A549 (cell line): ENCODE results near the gene AIPL1. TPM values are rescaled to one million over a fixed set of nuclear protein-coding genes. Genes with fewer than 3 reads are reported as not detected.

Experiments
- ATAC-seq, 2 experiments: fragments of 200-7000 bp in 1 of 2; fragments of >200 bp in 1 of 2; cut with Nextera tagmentation in 1 of 2; cut with Tn5 transposase in 1 of 2; 3 replicates each; pipeline versions ENCODE4 v1.8.0 to v1.9.1; 2018 to 2020; ENCODE audit warnings: mild to moderate bottlenecking in 1 of 2, moderate library complexity in 1 of 2
- CTCF ChIA-PET: fragments of 300-600 bp; sonication (Branson Sonifier 250); formaldehyde crosslinking; extraction: SDS; loops from one replicate; lab custom pipeline; 2021; ENCODE audit warnings: antibody characterized with exemption, inconsistent platforms; lab: Yijun Ruan, JAX
- POLR2A ChIA-PET: fragments of 350-600 bp; formaldehyde crosslinking; extraction: SDS; loops from one replicate; lab custom pipeline; 2021; ENCODE audit warnings: antibody characterized with exemption, inconsistent platforms; lab: Yijun Ruan, JAX
- DNase-seq, 2 experiments: peaks; one replicate each; pipeline versions ENCODE4 v3.0.0 to v3.0.0-alpha.2; 2011 to 2016; ENCODE audit warnings: low read depth in 1 of 2, low spot score in 1 of 2
- FAIRE-seq: peaks from 2 replicates; lab custom pipeline; 2011; peaks lifted over from hg19 to GRCh38; lab: Jason Lieb, UNC
- H3K27ac ChIP-seq, 2 experiments: fragments of >200 bp; sonication (Bioruptor Twin); formaldehyde crosslinking; 3 replicates each; pipeline ENCODE4 v1.5.1; 2016 to 2017
- H3K4me1 ChIP-seq: fragments of >200 bp; sonication (Bioruptor Twin); formaldehyde crosslinking; 3 replicates; pipeline ENCODE4 v1.6.1; 2016
- H3K4me2 ChIP-seq: fragments of >200 bp; sonication (Bioruptor Twin); formaldehyde crosslinking; 3 replicates; pipeline ENCODE4 v1.6.1; 2016
- H3K4me3 ChIP-seq: fragments of >200 bp; sonication (Bioruptor Twin); formaldehyde crosslinking; 3 replicates; pipeline ENCODE4 v1.5.1; 2016
- H3K9me3 ChIP-seq: fragments of >200 bp; sonication (Bioruptor Twin); formaldehyde crosslinking; 3 replicates; pipeline ENCODE4 v1.6.1; 2016
- CBX8 ChIP-seq: fragments of 200-600 bp; sonication (generic); IDR thresholded peaks from 2 replicates; pipeline ENCODE4 v1.6.1; 2016
- EHF ChIP-seq: fragments of 250-450 bp; sonication (Bioruptor Pico); IDR thresholded peaks from 2 replicates; pipeline ENCODE4 v1.5.0; 2020; ENCODE audit warnings: mild to moderate bottlenecking
- EHMT2 ChIP-seq: fragments of 200-600 bp; sonication (generic); IDR thresholded peaks from 2 replicates; pipeline ENCODE4 v1.6.1; 2016; ENCODE audit warnings: antibody characterized with exemption, low read depth, mild to moderate bottlenecking, moderate library complexity
- FOXS1 ChIP-seq: fragments of 250-450 bp; sonication (Bioruptor Pico); IDR thresholded peaks from 2 replicates; pipeline ENCODE4 v1.5.0; 2020; ENCODE audit warnings: mild to moderate bottlenecking, moderate library complexity
- HOXB5 ChIP-seq: fragments of 250-450 bp; sonication (Bioruptor Pico); IDR thresholded peaks from 2 replicates; pipeline ENCODE4 v1.5.0; 2020; ENCODE audit warnings: mild to moderate bottlenecking, moderate library complexity
- KDM1A ChIP-seq: fragments of 200-600 bp; sonication (generic); IDR thresholded peaks from 2 replicates; pipeline ENCODE4 v1.6.1; 2016; ENCODE audit warnings: low read depth, mild to moderate bottlenecking
- KDM5A ChIP-seq: fragments of 200-600 bp; sonication (generic); IDR thresholded peaks from 2 replicates; pipeline ENCODE4 v1.6.1; 2016; ENCODE audit warnings: antibody characterized with exemption, mild to moderate bottlenecking
- NFE2L2 ChIP-seq: fragments of 150-350 bp; conservative IDR thresholded peaks from 2 replicates; pipeline ENCODE4 v1.6.1; 2014; ENCODE audit warnings: low read length
- POLR2AphosphoS2 ChIP-seq: conservative IDR thresholded peaks from 2 replicates; pipeline ENCODE4 v1.6.1; 2012; ENCODE audit warnings: low read length, improper control_type of control experiment, inconsistent platforms
- RAD21 ChIP-seq, 2 experiments: fragments of >200 bp in 1 of 2; sonication (Bioruptor Twin) in 1 of 2; formaldehyde crosslinking in 1 of 2; IDR thresholded peaks in 1 of 2; conservative IDR thresholded peaks in 1 of 2; 2 replicates in 1 of 2; 3 replicates in 1 of 2; pipeline ENCODE4 v1.6.1; 2012 to 2018; ENCODE audit warnings: inconsistent platforms in 1 of 2
- SMC3 ChIP-seq: fragments of >200 bp; sonication (Bioruptor Twin); formaldehyde crosslinking; IDR thresholded peaks from 3 replicates; pipeline ENCODE4 v1.6.1; 2018; ENCODE audit warnings: inconsistent platforms
- ZSCAN20 ChIP-seq: fragments of 250-450 bp; sonication (Bioruptor Pico); IDR thresholded peaks from 2 replicates; pipeline ENCODE4 v1.8.0; 2022; ENCODE audit warnings: mild to moderate bottlenecking, moderate library complexity
- WGBS: methylation state at CpG from one replicate; pipeline ENCODE4 v1.1.6; 2017; ENCODE audit errors: missing lambda C conversion rate; 5-methylcytosine and 5-hydroxymethylcytosine counted together
- polyA plus RNA-seq, 4 experiments: library from polyadenylated mRNA; depleted of rRNA in 3 of 4; stranded (reverse); fragments of >200 nt; fragmentation: RNase III in 1 of 4; extraction: RNeasy Plus Mini Kit Qiagen cat#74134 plus additional on column Dnase treatment in 1 of 4; gene quantifications; 2 replicates in 3 of 4; 3 replicates in 1 of 4; pipeline ENCODE4 v1.2.3, GENCODE V29; 2011 to 2017
- TF ChIP-seq, protein P1 (sequence below): IDR thresholded peaks from 2 replicates; pipeline ENCODE4 v1.6.1; 2012
- TF ChIP-seq, protein P2 (sequence below): fragments of >200 bp; sonication (Bioruptor Twin); formaldehyde crosslinking; IDR thresholded peaks from 3 replicates; pipeline ENCODE4 v1.5.1; 2016
- TF ChIP-seq, protein P3 (sequence below): fragments of >200 bp; sonication (Bioruptor Twin); formaldehyde crosslinking; IDR thresholded peaks from 2 replicates; pipeline ENCODE4 v1.6.1; 2016
- TF ChIP-seq, protein P4 (sequence below): fragments of 250-450 bp; sonication (Bioruptor Pico); IDR thresholded peaks from 2 replicates; pipeline ENCODE4 v1.5.0; 2020; ENCODE audit warnings: low read depth, mild to moderate bottlenecking, moderate library complexity
- TF ChIP-seq, protein P5 (sequence below): fragments of 200-600 bp; sonication (generic); IDR thresholded peaks from 2 replicates; pipeline ENCODE4 v1.6.1; 2016; ENCODE audit warnings: antibody characterized with exemption, mild to moderate bottlenecking, moderate library complexity

The AIPL1 gene
- polyA plus RNA-seq, 2 of the 4 experiments (the other 2 are of a cell fraction), result not detected

DNA sequence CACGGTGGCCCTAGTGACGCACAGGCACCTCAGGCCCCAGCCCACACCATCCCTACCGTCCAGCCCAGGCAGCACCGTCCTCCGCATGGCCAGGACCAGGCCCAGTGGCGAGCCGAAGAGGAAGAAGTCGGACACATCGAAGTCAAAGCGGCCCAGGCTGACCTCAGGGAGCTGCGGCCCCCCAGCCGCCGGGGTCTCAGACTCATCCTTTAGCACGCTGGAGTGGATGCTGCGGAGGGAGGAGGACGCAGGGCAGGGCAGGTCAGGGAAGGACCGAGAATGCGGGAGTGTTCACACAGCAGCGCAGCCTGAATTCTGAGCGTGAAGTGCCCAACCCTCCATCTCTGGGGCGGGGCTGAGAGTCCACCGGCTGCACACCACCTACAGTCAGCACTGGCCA, 39.5 kb upstream of the AIPL1 start (continued):
- TF ChIP-seq, protein P1, sequence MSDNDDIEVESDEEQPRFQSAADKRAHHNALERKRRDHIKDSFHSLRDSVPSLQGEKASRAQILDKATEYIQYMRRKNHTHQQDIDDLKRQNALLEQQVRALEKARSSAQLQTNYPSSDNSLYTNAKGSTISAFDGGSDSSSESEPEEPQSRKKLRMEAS, result no peak
- TF ChIP-seq CBX8, result no peak
- no peak for TF ChIP-seq ZSCAN20 (CRISPR knock-in tag)
- no peak for TF ChIP-seq HOXB5 (CRISPR knock-in tag)
- no peak for TF ChIP-seq KDM5A

DNA sequence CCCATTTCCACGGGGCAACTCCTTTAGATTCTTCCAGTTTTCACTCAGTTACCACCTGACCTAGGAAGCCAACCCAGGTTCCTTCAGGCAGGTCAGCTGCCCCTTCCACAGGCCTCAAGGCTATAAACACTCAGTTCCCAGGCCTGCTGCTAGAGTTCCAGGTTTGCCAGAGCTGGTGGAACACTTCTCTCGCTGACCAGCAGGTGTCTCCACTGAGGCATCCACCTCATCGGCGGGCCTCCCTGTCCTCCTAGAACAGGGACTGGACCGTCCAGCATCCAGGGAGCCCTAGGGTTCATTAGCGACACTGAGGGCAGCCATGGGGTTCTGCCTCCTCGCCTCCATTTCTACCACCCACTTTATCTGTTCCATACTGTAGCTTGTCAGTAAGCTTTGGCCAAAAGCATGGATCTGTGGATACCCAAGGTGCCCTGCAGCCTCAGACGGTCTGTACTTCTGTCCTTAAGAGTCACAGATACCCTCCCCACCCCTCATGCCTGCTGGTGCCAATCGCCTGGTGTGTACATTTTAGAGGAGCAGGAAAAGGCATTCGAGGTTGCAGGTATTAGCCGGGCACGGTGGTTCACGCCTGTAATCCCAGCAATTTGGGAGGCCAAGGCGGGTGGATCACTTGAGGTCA, 38.3 kb upstream of the AIPL1 start:
- Histone ChIP-seq H3K27ac (peak overlapping the region; percentile 53 to 76; a peak in 5 of 6 replicates), H3K9me3 (no peaks in the 10 kb centered on the region), H3K4me1 (peaks cover 24% of the 10 kb centered on the region), H3K4me3 (no peak overlapping the region), H3K4me2 (no peak overlapping the region; the same call in 2 of the 3 replicates)
- ATAC-seq (peak; percentile 78 to 93), DNase-seq (peak; percentile 81 to 98), FAIRE-seq (peak; percentile 92)
- 38% methylated on average over 14 of the region's 14 CpGs for WGBS
- peak; percentile 97 for TF ChIP-seq SMC3
- TF ChIP-seq, protein P2, sequence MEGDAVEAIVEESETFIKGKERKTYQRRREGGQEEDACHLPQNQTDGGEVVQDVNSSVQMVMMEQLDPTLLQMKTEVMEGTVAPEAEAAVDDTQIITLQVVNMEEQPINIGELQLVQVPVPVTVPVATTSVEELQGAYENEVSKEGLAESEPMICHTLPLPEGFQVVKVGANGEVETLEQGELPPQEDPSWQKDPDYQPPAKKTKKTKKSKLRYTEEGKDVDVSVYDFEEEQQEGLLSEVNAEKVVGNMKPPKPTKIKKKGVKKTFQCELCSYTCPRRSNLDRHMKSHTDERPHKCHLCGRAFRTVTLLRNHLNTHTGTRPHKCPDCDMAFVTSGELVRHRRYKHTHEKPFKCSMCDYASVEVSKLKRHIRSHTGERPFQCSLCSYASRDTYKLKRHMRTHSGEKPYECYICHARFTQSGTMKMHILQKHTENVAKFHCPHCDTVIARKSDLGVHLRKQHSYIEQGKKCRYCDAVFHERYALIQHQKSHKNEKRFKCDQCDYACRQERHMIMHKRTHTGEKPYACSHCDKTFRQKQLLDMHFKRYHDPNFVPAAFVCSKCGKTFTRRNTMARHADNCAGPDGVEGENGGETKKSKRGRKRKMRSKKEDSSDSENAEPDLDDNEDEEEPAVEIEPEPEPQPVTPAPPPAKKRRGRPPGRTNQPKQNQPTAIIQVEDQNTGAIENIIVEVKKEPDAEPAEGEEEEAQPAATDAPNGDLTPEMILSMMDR, result peak; percentile 95
- TF ChIP-seq, protein P3, sequence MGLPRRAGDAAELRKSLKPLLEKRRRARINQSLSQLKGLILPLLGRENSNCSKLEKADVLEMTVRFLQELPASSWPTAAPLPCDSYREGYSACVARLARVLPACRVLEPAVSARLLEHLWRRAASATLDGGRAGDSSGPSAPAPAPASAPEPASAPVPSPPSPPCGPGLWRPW, result no peak
- peak; percentile 93 for TF ChIP-seq RAD21 (conservative IDR thresholded peaks at IDR 0.05 in 1 of 2, IDR thresholded peaks at IDR 0.05 in 1 of 2)
- ChIA-PET POLR2A (interaction anchor here (1.2 to 2.1 kb wide), 2 partner anchors 166 to 168 kb away, joined by 4 to 6 read pairs; a partner anchor contains a TSS), CTCF (interaction anchor here (0.5 to 6.9 kb wide), 68 partner anchors 7 to 1355 kb away, joined by 3 to 105 read pairs (median 8); partner anchors contain the start of genes KIAA0753, PIMREG and TXNDC17)

DNA sequence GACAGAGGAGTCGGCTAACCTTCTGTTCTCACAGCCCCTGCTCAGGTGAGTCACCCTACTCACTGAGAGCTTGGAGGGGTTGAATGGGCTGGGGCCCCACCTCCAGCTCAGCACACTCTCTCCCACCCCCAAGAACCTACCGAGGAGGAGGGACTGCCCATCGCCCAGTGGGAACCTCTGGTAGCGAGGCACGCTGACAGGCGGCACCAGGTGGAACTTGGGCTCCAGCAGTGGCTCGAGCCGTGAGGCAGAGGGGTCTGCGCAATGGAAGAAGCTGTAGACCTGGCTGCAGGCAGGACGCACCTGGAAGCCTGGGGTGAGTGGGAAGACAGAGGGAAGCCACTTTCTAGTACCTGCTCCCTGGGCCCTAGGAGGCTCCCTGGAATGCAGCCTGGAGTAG, 37.6 kb upstream of the AIPL1 start:
- Histone ChIP-seq H3K4me3 (no peak overlapping the region), H3K27ac (peak overlapping the region; percentile 53 to 76; a peak in 5 of 6 replicates), H3K4me2 (no peak overlapping the region; the same call in 2 of the 3 replicates), H3K4me1 (peaks cover 24% of the 10 kb centered on the region), H3K9me3 (0 out of 3 replicates have a peak, but pooled peaks cover under 1% of the 10 kb centered on the region)
- ChIA-PET POLR2A (interaction anchor here (1.2 to 2.1 kb wide), 2 partner anchors 167 to 169 kb away, joined by 4 to 6 read pairs; a partner anchor contains a TSS), CTCF (interaction anchor here (0.6 to 6.9 kb wide), 68 partner anchors 8 to 1759 kb away, joined by 3 to 105 read pairs (median 8); partner anchors contain the start of genes KIAA0753, PIMREG and TXNDC17)
- ATAC-seq (peak; percentile 3 to 44; a peak in 3 of 6 replicates), DNase-seq (no peak), FAIRE-seq (no peak)
- no peak for TF ChIP-seq EHMT2
- TF ChIP-seq, protein P3, result no peak
- no peak for TF ChIP-seq NFE2L2
- TF ChIP-seq, protein P4, sequence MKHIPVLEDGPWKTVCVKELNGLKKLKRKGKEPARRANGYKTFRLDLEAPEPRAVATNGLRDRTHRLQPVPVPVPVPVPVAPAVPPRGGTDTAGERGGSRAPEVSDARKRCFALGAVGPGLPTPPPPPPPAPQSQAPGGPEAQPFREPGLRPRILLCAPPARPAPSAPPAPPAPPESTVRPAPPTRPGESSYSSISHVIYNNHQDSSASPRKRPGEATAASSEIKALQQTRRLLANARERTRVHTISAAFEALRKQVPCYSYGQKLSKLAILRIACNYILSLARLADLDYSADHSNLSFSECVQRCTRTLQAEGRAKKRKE (CRISPR knock-in tag), result no peak
- TF ChIP-seq KDM1A, result no peak
- TF ChIP-seq, protein P2, result no peak
- no peak for TF ChIP-seq POLR2AphosphoS2
- no peak for TF ChIP-seq FOXS1 (CRISPR knock-in tag)
- TF ChIP-seq, protein P5, sequence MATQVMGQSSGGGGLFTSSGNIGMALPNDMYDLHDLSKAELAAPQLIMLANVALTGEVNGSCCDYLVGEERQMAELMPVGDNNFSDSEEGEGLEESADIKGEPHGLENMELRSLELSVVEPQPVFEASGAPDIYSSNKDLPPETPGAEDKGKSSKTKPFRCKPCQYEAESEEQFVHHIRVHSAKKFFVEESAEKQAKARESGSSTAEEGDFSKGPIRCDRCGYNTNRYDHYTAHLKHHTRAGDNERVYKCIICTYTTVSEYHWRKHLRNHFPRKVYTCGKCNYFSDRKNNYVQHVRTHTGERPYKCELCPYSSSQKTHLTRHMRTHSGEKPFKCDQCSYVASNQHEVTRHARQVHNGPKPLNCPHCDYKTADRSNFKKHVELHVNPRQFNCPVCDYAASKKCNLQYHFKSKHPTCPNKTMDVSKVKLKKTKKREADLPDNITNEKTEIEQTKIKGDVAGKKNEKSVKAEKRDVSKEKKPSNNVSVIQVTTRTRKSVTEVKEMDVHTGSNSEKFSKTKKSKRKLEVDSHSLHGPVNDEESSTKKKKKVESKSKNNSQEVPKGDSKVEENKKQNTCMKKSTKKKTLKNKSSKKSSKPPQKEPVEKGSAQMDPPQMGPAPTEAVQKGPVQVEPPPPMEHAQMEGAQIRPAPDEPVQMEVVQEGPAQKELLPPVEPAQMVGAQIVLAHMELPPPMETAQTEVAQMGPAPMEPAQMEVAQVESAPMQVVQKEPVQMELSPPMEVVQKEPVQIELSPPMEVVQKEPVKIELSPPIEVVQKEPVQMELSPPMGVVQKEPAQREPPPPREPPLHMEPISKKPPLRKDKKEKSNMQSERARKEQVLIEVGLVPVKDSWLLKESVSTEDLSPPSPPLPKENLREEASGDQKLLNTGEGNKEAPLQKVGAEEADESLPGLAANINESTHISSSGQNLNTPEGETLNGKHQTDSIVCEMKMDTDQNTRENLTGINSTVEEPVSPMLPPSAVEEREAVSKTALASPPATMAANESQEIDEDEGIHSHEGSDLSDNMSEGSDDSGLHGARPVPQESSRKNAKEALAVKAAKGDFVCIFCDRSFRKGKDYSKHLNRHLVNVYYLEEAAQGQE, result no peak
- no peak for TF ChIP-seq EHF
- WGBS, result 91% methylated on average over 9 of the region's 10 CpGs
